Transverse colon (tissue), 4 donors: ENCODE data around the gene CCDC88C. TPM values are rescaled to one million over a fixed set of nuclear protein-coding genes. Genes with fewer than 3 reads are reported as not detected.

Experiments used
- DNase-seq: peaks from one replicate; pipeline ENCODE4 v3.0.0-alpha.2; 2019
- H3K27ac ChIP-seq, 4 donors: fragments of 200-600 bp; sonication (generic); 2 replicates each; pipeline ENCODE4 v1.5.1; 2016 to 2018; ENCODE audit warnings: inconsistent platforms in 4 of 4
- H3K27me3 ChIP-seq: fragments of 200-600 bp; sonication (generic); 2 replicates; pipeline ENCODE4 v1.5.1; 2017; ENCODE audit warnings: inconsistent platforms
- H3K36me3 ChIP-seq, 4 donors: fragments of 200-600 bp; sonication (generic); 2 replicates each; pipeline ENCODE4 v1.5.1; 2017 to 2019; ENCODE audit warnings: inconsistent platforms in 4 of 4
- H3K4me1 ChIP-seq, 4 donors: fragments of 200-600 bp; sonication (generic); 2 replicates each; pipeline ENCODE4 v1.5.1; 2017 to 2020; ENCODE audit warnings: inconsistent platforms in 4 of 4
- H3K4me3 ChIP-seq, 4 donors: fragments of 200-600 bp; sonication (generic); 1 replicate in 1 of 4; 2 replicates in 3 of 4; pipeline versions ENCODE4 v1.5.1 to v1.6.1; 2017 to 2019; ENCODE audit warnings: inconsistent platforms in 4 of 4
- H3K9me3 ChIP-seq, 2 donors: fragments of 200-600 bp; sonication (generic); 2 replicates each; pipeline ENCODE4 v1.5.1; 2017 to 2019; ENCODE audit warnings: inconsistent platforms in 2 of 2
- EP300 ChIP-seq: sonication (generic); formaldehyde crosslinking; IDR thresholded peaks from one replicate; pipeline ENCODE4 v1.6.1; 2017; ENCODE audit warnings: antibody characterized with exemption, low read depth
- POLR2A ChIP-seq: fragments of 450-650 bp; IDR thresholded peaks from one replicate; pipeline ENCODE4 v1.6.1; 2016; ENCODE audit warnings: antibody characterized with exemption, mild to moderate bottlenecking, moderate library complexity
- POLR2AphosphoS5 ChIP-seq, 3 donors: sonication (generic); formaldehyde crosslinking; IDR thresholded peaks; one replicate each; pipeline ENCODE4 v1.6.1; 2016; ENCODE audit warnings: antibody characterized with exemption in 3 of 3
- WGBS, 2 donors: methylation state at CpG; one replicate each; pipeline ENCODE4 v1.1.5; 2018; ENCODE audit warnings: low coverage in 1 of 2; 5-methylcytosine and 5-hydroxymethylcytosine counted together
- in situ Hi-C, 4 donors: fragments of 200-750 bp; cut with MboI; loops; one replicate each; pipeline versions ENCODE4 v1.15.0 to v1.15.1; 2017; ENCODE audit warnings: low sequenced_read_pairs in 3 of 4, low pct_ligation_motif_present in 1 of 4, low pct_unique_long_range_greater_than_20kb in 1 of 4
- intact Hi-C: fragments of 100-400 bp; cut with DNase I; formaldehyde crosslinking; loops from one replicate; pipeline ENCODE4 v1.15.1; 2023; ENCODE audit warnings: low total_unique reads
- total RNA-seq, 4 donors: library from RNA; depleted of rRNA; stranded (reverse); fragments of >200 nt; gene quantifications; one replicate each; pipeline ENCODE4 v1.1.0, GENCODE V29; 2016
- TF ChIP-seq, protein P1 (sequence below), 5 experiments: fragments of 200-600 bp in 3 of 5; fragments of 450-650 bp in 2 of 5; sonication (generic) in 3 of 5; IDR thresholded peaks; 1 replicate in 2 of 5; 2 replicates in 3 of 5; pipeline ENCODE4 v1.5.1; 2016 to 2017; ENCODE audit warnings: antibody characterized with exemption in 5 of 5, inconsistent platforms in 3 of 5, mild to moderate bottlenecking in 2 of 5, moderate library complexity in 1 of 5

The CCDC88C gene
- total RNA-seq, 4 donors from 2014 or later = 29.5 to 171 (median 60.3) TPM

DNA sequence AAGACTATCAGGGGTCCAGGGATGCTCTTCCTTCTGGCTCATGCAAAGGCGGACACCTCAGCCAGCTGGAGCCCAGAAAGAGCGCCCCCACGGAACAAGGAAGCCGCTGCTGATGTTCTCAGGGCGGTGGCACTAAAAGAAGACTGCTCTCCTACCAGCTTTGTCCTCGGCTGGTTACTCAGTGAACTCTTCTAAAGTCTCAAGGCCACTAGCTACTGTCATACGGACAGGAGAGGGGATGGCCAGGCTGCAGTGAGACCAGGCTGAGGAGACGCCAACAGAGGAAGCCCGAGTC lies 59.6 kb downstream of the CCDC88C start:
- in situ Hi-C loops (no loop called here), intact Hi-C loops (no loop called here)
- no peak for TF ChIP-seq EP300
- no peak for TF ChIP-seq POLR2AphosphoS5 (IDR thresholded peaks at IDR 0.05)
- no peak for TF ChIP-seq POLR2A
- TF ChIP-seq, protein P1, sequence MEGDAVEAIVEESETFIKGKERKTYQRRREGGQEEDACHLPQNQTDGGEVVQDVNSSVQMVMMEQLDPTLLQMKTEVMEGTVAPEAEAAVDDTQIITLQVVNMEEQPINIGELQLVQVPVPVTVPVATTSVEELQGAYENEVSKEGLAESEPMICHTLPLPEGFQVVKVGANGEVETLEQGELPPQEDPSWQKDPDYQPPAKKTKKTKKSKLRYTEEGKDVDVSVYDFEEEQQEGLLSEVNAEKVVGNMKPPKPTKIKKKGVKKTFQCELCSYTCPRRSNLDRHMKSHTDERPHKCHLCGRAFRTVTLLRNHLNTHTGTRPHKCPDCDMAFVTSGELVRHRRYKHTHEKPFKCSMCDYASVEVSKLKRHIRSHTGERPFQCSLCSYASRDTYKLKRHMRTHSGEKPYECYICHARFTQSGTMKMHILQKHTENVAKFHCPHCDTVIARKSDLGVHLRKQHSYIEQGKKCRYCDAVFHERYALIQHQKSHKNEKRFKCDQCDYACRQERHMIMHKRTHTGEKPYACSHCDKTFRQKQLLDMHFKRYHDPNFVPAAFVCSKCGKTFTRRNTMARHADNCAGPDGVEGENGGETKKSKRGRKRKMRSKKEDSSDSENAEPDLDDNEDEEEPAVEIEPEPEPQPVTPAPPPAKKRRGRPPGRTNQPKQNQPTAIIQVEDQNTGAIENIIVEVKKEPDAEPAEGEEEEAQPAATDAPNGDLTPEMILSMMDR (IDR thresholded peaks at IDR 0.05) = no peak
- 70% methylated on average over 9 of the region's 9 CpGs; no CpG with 5 or more reads in 1 of the 2 donors for WGBS, 2 donors
- DNase-seq = no peak
- H3K4me3 ChIP-seq = no peak overlapping the region
- peaks cover 0 to 29% (median 24%) of the 10 kb centered on the region in 4 donors for H3K4me1 ChIP-seq
- no peaks in the 10 kb centered on the region for H3K9me3 ChIP-seq
- H3K36me3 ChIP-seq = no peaks in the 10 kb centered on the region
- H3K27ac ChIP-seq = no peak overlapping the region
- no peaks in the 10 kb centered on the region for H3K27me3 ChIP-seq

DNA sequence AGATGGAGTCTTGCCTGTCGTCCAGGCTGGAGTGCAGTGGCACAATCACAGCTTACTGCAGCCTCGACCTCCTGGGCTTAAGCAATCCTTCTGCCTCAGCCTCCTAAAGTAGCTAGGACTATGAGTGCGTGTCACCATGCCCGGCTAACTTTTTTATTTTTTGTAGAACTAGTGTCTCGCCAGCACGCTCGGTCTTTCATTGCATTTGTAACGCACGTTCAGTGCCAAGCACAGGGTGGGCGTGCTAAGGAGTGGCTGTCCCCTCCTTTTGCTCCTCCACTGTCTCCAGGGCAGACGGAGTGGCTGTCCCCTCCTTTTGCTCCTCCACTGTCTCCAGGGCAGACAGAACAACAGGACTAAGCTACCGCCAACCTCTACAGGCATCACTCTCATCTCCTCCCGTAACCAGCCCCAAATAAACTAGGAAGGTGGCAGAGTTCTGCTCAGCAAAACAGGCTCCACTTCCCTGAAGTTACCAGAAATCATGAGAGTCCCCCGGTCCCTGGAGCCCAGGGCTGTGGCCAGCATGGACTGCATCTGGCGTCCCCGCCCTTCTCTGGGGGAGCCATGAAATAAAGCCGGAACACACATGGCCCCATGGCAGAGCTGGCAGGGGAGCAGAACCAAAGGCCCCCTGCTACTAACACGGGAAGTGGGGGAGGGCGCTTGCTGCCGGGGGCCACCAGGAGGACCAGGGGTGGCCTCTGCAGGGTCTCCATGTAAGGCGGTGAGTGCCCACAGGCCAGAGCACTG lies 60.2 kb downstream of the CCDC88C start:
- peaks cover 0 to 34% (median 26%) of the 10 kb centered on the region in 4 donors for H3K4me1 ChIP-seq
- WGBS, 2 donors = 90 to 93% methylated on average over 4 to 21 of the region's 21 CpGs
- no peak overlapping the region for H3K4me3 ChIP-seq
- no peak for TF ChIP-seq POLR2A
- TF ChIP-seq POLR2AphosphoS5 (IDR thresholded peaks at IDR 0.05) = no peak
- TF ChIP-seq, protein P1 (IDR thresholded peaks at IDR 0.05) = no peak
- TF ChIP-seq EP300 = no peak
- H3K36me3 ChIP-seq = no peaks in the 10 kb centered on the region
- DNase-seq = no peak
- H3K27me3 ChIP-seq = no peaks in the 10 kb centered on the region
- intact Hi-C loops = no loop called here
- H3K9me3 ChIP-seq = no peaks in the 10 kb centered on the region
- in situ Hi-C loops = no loop called here
- no peak overlapping the region for H3K27ac ChIP-seq

DNA sequence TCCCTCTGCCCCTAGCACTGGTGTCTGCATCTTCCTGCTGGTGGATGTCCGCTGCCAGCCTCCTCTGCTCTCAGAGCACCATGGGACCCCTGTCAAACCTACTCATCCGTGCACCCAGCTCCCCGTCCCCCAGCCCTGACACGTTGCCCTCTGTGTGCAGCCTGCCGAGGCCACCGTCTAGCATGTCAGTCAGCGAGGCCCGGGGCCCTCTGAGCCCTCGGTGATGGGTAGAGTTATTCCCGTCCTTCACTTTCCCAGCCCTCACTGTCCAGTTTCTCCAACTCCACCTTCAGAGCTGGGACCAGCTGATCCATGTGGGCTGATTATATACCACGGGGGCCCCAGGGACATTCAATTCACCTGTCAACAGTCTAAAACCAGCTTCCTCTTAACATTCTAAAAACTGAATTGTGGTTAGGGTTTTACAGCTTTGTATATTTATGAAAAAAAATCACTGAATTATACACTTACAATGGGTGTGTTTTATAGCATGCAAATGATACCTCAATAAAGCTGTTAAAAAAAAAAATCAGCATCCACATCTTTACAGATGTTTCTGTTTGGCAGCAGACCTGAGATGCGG lies 61.3 kb downstream of the CCDC88C start:
- in situ Hi-C loops (no loop called here), intact Hi-C loops (no loop called here)
- no peaks in the 10 kb centered on the region for H3K36me3 ChIP-seq
- 39 to 40% methylated on average over 1 to 12 of the region's 12 CpGs for WGBS, 2 donors
- H3K27me3 ChIP-seq = no peaks in the 10 kb centered on the region
- no peak overlapping the region for H3K4me3 ChIP-seq
- no peaks in the 10 kb centered on the region for H3K9me3 ChIP-seq
- no peak for TF ChIP-seq EP300
- TF ChIP-seq POLR2AphosphoS5 (IDR thresholded peaks at IDR 0.05) = no peak
- TF ChIP-seq, protein P1 (IDR thresholded peaks at IDR 0.05) = no peak
- no peak for TF ChIP-seq POLR2A
- no peak for DNase-seq
- H3K4me1 ChIP-seq = peaks cover 9 to 45% (median 35%) of the 10 kb centered on the region in 4 donors
- peak overlapping the region in 3 of 4 donors; percentile 13 to 31 (median 17) for H3K27ac ChIP-seq

DNA sequence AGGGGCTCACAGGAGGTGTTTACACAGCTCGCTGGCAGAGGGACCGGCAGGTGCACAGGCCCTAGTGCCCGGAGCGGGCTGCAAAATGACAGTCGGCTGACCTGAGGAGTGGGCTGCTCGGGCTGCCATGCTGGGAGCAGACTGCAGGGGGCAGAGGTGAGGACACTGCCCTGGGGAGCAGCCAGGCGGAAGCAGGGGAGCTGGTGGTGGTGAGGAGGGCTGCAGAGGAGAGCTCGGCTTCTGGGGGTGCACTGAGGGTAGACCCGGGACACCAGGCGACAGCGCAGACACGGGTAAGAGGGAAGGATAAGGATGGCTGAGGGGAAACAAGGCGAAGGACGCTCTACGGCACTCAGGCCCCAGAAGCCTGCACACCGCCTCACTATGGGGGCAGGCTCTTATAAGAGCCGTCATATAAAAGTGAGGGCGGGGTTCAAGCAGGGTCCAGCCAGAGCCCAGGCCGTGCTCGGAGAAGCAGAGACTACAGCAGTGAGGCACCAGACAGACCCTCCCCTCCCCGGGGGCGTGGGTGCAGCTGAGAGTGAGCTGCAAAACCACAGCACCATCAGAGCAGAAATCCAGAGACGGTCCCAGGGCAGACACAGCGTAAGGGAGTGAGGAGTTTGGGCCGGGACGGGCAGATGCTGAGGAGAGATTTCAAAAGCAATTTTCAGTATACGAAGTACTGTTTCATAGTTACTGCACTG lies 62.5 kb downstream of the CCDC88C start:
- WGBS, 2 donors = 53 to 64% methylated on average over 13 to 27 of the region's 27 CpGs
- peak; percentile 53 for DNase-seq
- in situ Hi-C loops (no loop called here), intact Hi-C loops (no loop called here)
- TF ChIP-seq, protein P1 (IDR thresholded peaks at IDR 0.05) = peak; percentile 44 to 80 (median 65)
- no peak for TF ChIP-seq POLR2A
- peaks cover 10 to 48% (median 35%) of the 10 kb centered on the region in 4 donors for H3K4me1 ChIP-seq
- H3K27ac ChIP-seq = peak overlapping the region in 3 of 4 donors; percentile 20 to 29 (median 27)
- H3K27me3 ChIP-seq = no peaks in the 10 kb centered on the region
- no peak overlapping the region for H3K4me3 ChIP-seq
- no peaks in the 10 kb centered on the region for H3K36me3 ChIP-seq
- H3K9me3 ChIP-seq = no peaks in the 10 kb centered on the region
